SKM-1 treated with dmso at 0.1 percent for 144 hours (cell line): ENCODE results near the gene LRRC14B.
"Not testable (repeated sequence)": the region's sequence is repeated elsewhere in the genome, so short reads cannot be mapped to it uniquely, and the experiment has no call there.

Source experiments
- DNase-seq: peaks from one replicate; lab custom pipeline; 2025; ENCODE audit not compliant: unreplicated experiment; lab: John Stamatoyannopoulos, UW

The LRRC14B gene

GRCh38 chr5:204966-205670, 13.8 kb downstream of the LRRC14B start:
- no peak for DNase-seq

GRCh38 chr5:206406-206805, 15.1 kb downstream of the LRRC14B start:
- no peak for DNase-seq

- no peak for DNase-seq
Measured at GRCh38 chr5:206927-207536, 15.7 kb downstream of the LRRC14B start.

- DNase-seq, result no peak
Measured at GRCh38 chr5:207599-207998, 16.3 kb downstream of the LRRC14B start.

- DNase-seq, result no peak
Measured at GRCh38 chr5:208449-209114, 17.3 kb downstream of the LRRC14B start.

- no peak for DNase-seq
Measured at GRCh38 chr5:213803-214395, 22.6 kb downstream of the LRRC14B start.

GRCh38 chr5:215256-215655, 24.0 kb downstream of the LRRC14B start:
- DNase-seq, result not testable (repeated sequence)

GRCh38 chr5:216076-216475, 24.8 kb downstream of the LRRC14B start:
- DNase-seq, result not testable (repeated sequence)

- peak; percentile 90 for DNase-seq
Measured at GRCh38 chr5:217494-218456, 26.5 kb downstream of the LRRC14B start, which contains the start of the genes CCDC127 and SDHA. Gene CCDC127 (minus strand): TSS chr5:218153. CDS start chr5:216849, 1,304 bp downstream. Gene SDHA (plus strand): TSS chr5:218320. CDS start chr5:218356, 36 bp downstream.

GRCh38 chr5:218457-219291, 27.4 kb downstream of the LRRC14B start:
- DNase-seq, result no peak

- DNase-seq, result no peak
Measured at GRCh38 chr5:219460-219863, 28.2 kb downstream of the LRRC14B start.

- DNase-seq, result no peak
Measured at GRCh38 chr5:219991-220390, 28.7 kb downstream of the LRRC14B start.

GRCh38 chr5:222951-223715, 31.8 kb downstream of the LRRC14B start:
- not testable (repeated sequence) for DNase-seq

GRCh38 chr5:223791-224190, 32.5 kb downstream of the LRRC14B start:
- DNase-seq, result no peak

GRCh38 chr5:225334-225733, 34.0 kb downstream of the LRRC14B start:
- DNase-seq, result no peak

GRCh38 chr5:227375-227774, 36.1 kb downstream of the LRRC14B start:
- DNase-seq, result not testable (repeated sequence)

- no peak for DNase-seq
Measured at GRCh38 chr5:228886-229285, 37.6 kb downstream of the LRRC14B start.

- DNase-seq, result no peak
Measured at GRCh38 chr5:230711-231110, 39.4 kb downstream of the LRRC14B start.

GRCh38 chr5:231661-232060, 40.4 kb downstream of the LRRC14B start:
- no peak for DNase-seq
